Measurements from ENCODE around the gene CDH4. TPM values are rescaled to one million over a fixed set of nuclear protein-coding genes. Genes with fewer than 3 reads are reported as not detected.

Gene CDH4
- total and polyA plus RNA-seq, 2 of the 8 experiments (the other 6 are each of a cell fraction or from before 2014, with no cell fraction given): 4.3 to 7.9 TPM

DNA sequence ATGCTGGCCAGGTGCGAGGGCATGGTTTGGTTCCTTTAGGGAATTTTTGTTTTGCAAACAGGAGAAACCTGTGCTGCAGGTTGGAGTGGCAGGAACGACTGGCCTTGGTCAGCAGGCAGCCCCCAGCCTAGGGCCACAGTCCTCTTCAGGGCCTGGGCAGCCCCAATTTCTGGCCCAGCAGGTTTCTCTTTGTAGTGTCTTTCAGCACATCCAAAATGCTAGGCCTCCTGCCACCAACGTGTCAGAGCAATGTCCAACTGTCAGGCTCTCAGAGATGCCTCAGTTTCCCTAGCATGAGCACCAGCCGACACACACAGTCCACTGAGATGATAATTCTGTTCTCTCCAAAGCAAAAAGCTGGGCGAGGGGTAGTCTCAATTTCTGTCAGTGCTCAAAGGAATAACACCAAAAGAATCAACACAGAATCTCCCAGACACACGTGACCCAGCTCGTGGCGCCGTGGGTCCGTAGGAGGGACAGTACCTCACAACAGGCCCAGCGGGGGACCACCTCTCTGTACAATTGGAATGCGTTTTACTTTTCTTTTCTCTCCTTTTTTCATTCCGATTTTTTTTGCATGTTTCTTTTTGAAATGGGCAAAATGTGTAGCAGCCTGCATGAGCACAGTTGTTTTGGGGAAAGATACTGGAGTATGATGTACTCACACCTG is 687.8 kb downstream of the CDH4 start:
- Histone ChIP-seq H4K91ac (replicated peaks; ENCODE audit: insufficient read length, low read length) (no peak overlapping the region), H2BK12ac (ENCODE audit: low read depth, low read length) (no peak overlapping the region), H4K5ac (ENCODE audit: insufficient read length, low read depth, low read length) (no peak overlapping the region), H3K4me3 (ENCODE audit: extremely low read depth in 1 of 4, insufficient read depth in 2 of 4, low read depth in 3 of 4, low read length in 4 of 4) (no peak overlapping the region), H4K8ac (ENCODE audit: extremely low read depth, insufficient read depth, low read length) (no peak overlapping the region), H3K56ac (replicated peaks; ENCODE audit: insufficient read length, low read depth, low read length) (no peak overlapping the region), H3K4me2 (ENCODE audit: insufficient read depth in 1 of 2, low read depth in 2 of 2, low read length in 2 of 2) (no peak overlapping the region), H3K27ac (ENCODE audit: low read depth, low read length) (no peak overlapping the region), H3K9ac (replicated peaks in 1 of 4; ENCODE audit: extremely low read depth in 1 of 4, low read depth in 3 of 4, low read length in 3 of 4) (no peak overlapping the region), H2AK5ac (ENCODE audit: low read depth, low read length) (no peak overlapping the region), H2BK20ac (ENCODE audit: low read length) (no peak overlapping the region), H3K9me3 (ENCODE audit: insufficient read depth in 2 of 2, low read depth in 1 of 2, low read length in 1 of 2) (no peaks in the 10 kb centered on the region), H2AFZ (ENCODE audit: low read length) (no peak overlapping the region), H3K36me3 (ENCODE audit: control insufficient read depth in 2 of 4, insufficient read depth in 4 of 4, low read length in 3 of 4) (no peaks in the 10 kb centered on the region), H3K14ac (ENCODE audit: insufficient read length) (no peak overlapping the region), H4K20me1 (replicated peaks in 1 of 2; ENCODE audit: control insufficient read depth in 1 of 2, insufficient read depth in 2 of 2, low read length in 2 of 2) (no peaks in the 10 kb centered on the region), H3K4ac (replicated peaks; ENCODE audit: insufficient read length, low read depth, low read length) (no peak overlapping the region), H3K27me3 (replicated peaks in 1 of 4; ENCODE audit: control insufficient read depth in 3 of 4, extremely low read depth in 1 of 4, insufficient read depth in 3 of 4, low read length in 3 of 4) (no peaks in the 10 kb centered on the region), H3K23me2 (ENCODE audit: low read depth, low read length) (no peaks in the 10 kb centered on the region), H3K79me1 (ENCODE audit: low read depth, low read length) (no peaks in the 10 kb centered on the region), H2BK5ac (ENCODE audit: low read depth, low read length) (no peak overlapping the region), H2BK120ac (replicated peaks; ENCODE audit: low read depth, low read length) (no peak overlapping the region), H3K79me2 (ENCODE audit: control insufficient read depth in 1 of 2, insufficient read depth in 2 of 2, low read length in 2 of 2) (no peaks in the 10 kb centered on the region), H3K18ac (ENCODE audit: extremely low read depth, low read length) (no peak overlapping the region), H3K4me1 (replicated peaks in 1 of 4; ENCODE audit: control insufficient read depth in 3 of 4, insufficient read depth in 4 of 4, low read length in 3 of 4) (peaks cover 0 to 13% (median 5%) of the 10 kb centered on the region in 4 experiments; a peak in 5 of 7 replicates), H2BK15ac (ENCODE audit: low read length) (no peak overlapping the region), H3K23ac (ENCODE audit: insufficient read length) (no peak overlapping the region)
- DNase-seq (ENCODE audit: low read depth in 1 of 2, low spot score in 2 of 2) (peak in 1 of 2 experiments; percentile 33), FAIRE-seq (no peak)
- ChIA-PET POLR2A (ENCODE audit: partially characterized antibody) (no interaction called here), CTCF (ENCODE audit: partially characterized antibody) (interaction anchor here (1.0 kb wide), 1 partner anchor 13 kb away, joined by 3 read pairs; no protein-coding TSS in a partner anchor)
- WGBS, 2 experiments (ENCODE audit: extremely low coverage in 1 of 2, insufficient coverage in 1 of 2, insufficient read length in 1 of 2, insufficient replicate concordance in 2 of 2, low coverage in 1 of 2, low lambda C conversion rate in 2 of 2, missing lambda C conversion rate in 1 of 2): 85% methylated on average over 13 of the region's 13 CpGs; no CpG with 5 or more reads in 1 of the 2 experiments
- TF ChIP-seq KDM4A (IDR thresholded peaks at IDR 0.05; ENCODE audit: low read depth, low read length, severe bottlenecking) (no peak), POLR2A (IDR thresholded peaks at IDR 0.05; ENCODE audit: control extremely low read depth in 1 of 2, low read depth in 2 of 2, low read length in 2 of 2) (no peak), TAF7 (optimal IDR thresholded peaks at IDR 0.05; ENCODE audit: borderline replicate concordance, low read depth, low read length) (no peak), CBX8 (IDR thresholded peaks at IDR 0.05; ENCODE audit: borderline replicate concordance, low read depth, low read length) (no peak), MAFK (IDR thresholded peaks at IDR 0.05; ENCODE audit: low read depth, low read length) (no peak), KDM1A (IDR thresholded peaks at IDR 0.05; ENCODE audit: borderline replicate concordance, low read length) (no peak), BRCA1 (IDR thresholded peaks at IDR 0.05; ENCODE audit: low read depth, low read length) (no peak), CREB1 (IDR thresholded peaks at IDR 0.05) (no peak), GABPA (IDR thresholded peaks at IDR 0.05; ENCODE audit: borderline replicate concordance, insufficient read depth, low read length) (no peak), RBBP5 (IDR thresholded peaks at IDR 0.05; ENCODE audit: borderline replicate concordance, low read depth, low read length) (no peak)
- TF ChIP-seq, protein P1, sequence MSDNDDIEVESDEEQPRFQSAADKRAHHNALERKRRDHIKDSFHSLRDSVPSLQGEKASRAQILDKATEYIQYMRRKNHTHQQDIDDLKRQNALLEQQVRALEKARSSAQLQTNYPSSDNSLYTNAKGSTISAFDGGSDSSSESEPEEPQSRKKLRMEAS (IDR thresholded peaks at IDR 0.05): no peak

All from H1 (cell line).